Measurements from ENCODE around the gene CAMTA1.

The CAMTA1 gene

DNA sequence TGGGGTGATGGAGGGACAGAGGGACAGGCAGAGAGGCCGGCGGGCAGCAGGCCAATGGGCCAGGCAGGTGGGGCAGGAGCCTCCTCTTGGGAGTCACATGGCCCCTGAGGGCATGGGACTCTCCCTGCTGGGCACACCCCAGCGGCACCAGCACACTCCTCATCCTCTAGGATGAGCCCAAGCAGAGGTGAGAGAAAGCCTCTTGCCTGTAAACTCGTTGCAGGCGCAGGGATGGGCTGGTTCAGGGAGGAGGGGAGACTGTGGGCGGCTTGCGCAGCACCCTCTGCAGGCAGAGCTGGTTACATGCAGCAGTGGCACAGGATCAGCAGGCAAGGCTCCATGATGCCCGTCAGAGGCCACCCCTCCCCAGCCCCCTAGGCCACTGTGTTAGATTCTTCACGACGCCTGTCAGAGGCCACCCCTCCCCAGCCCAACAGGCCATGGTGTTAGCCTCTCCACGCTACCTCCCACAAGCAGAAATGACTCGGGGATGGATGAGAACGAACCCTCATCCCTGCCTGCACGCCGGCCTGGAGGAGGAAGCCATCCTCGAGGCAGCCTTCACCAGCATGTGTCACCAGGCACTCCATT, 776.2 kb downstream of the CAMTA1 start:
- Histone ChIP-seq H3K4me1 (ENCODE audit: insufficient read depth, low read length) (no peaks in the 10 kb centered on the region; the same call in 1 of the 2 replicates), H3K36me3 (ENCODE audit: insufficient read depth, low read length) (no peaks in the 10 kb centered on the region), H3K9me3 (ENCODE audit: insufficient read depth, low read depth, low read length) (no peaks in the 10 kb centered on the region), H3K27me3 (ENCODE audit: insufficient read depth, low read length) (no peaks in the 10 kb centered on the region), H3K4me3 (ENCODE audit: low read length) (no peak overlapping the region), H3K27ac (ENCODE audit: low read depth, low read length) (no peak overlapping the region), H3K9ac (ENCODE audit: low read depth, low read length) (no peak overlapping the region)
- WGBS, result 76% methylated on average over 16 of the region's 16 CpGs

DNA sequence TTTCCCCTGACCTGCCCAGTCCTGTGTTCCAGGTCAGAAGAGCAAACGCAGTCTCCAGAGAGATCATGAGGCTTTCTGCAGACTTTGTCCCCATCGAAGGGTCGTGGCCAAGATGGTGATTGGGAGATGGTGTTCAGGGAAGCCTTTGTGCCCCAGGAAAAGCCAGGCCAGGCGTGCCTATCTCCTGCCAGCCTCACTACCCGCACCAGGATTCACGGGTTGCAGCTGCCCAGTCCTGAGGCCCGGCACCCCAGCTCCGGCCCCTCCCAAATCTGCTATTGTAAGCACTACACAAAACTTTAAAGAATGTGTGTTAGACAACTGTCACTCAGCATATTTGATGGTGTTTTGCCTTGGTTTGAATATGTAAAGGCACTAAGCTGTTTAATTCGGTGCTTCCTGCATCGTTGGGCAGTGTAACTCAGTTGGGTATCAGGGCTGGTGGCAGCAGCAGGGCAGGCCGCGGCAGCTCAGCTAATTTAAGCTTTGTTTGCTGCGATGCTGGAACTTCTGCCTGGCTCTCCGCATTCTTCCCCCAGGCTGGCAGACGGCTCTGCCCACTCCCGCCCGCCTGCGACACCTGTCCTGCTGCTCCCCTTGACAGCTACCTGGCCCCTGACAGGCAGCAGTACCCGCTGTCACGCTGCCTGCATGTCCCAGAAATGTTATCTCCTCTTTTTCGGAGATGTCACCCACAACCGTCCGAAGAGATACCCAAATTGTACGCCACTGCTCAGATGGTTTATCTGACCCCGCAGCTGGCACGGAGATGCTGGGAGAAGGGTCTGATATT, 776.9 kb downstream of the CAMTA1 start:
- no peak overlapping the region for H3K9ac ChIP-seq (ENCODE audit: low read depth, low read length)
- no peaks in the 10 kb centered on the region; the same call in 1 of the 2 replicates for H3K4me1 ChIP-seq (ENCODE audit: insufficient read depth, low read length)
- WGBS, result 89% methylated on average over 26 of the region's 26 CpGs
- no peaks in the 10 kb centered on the region for H3K36me3 ChIP-seq (ENCODE audit: insufficient read depth, low read length)
- no peak overlapping the region for H3K27ac ChIP-seq (ENCODE audit: low read depth, low read length)
- H3K27me3 ChIP-seq (ENCODE audit: insufficient read depth, low read length), result no peaks in the 10 kb centered on the region
- no peak overlapping the region for H3K4me3 ChIP-seq (ENCODE audit: low read length)
- H3K9me3 ChIP-seq (ENCODE audit: insufficient read depth, low read depth, low read length), result no peaks in the 10 kb centered on the region

DNA sequence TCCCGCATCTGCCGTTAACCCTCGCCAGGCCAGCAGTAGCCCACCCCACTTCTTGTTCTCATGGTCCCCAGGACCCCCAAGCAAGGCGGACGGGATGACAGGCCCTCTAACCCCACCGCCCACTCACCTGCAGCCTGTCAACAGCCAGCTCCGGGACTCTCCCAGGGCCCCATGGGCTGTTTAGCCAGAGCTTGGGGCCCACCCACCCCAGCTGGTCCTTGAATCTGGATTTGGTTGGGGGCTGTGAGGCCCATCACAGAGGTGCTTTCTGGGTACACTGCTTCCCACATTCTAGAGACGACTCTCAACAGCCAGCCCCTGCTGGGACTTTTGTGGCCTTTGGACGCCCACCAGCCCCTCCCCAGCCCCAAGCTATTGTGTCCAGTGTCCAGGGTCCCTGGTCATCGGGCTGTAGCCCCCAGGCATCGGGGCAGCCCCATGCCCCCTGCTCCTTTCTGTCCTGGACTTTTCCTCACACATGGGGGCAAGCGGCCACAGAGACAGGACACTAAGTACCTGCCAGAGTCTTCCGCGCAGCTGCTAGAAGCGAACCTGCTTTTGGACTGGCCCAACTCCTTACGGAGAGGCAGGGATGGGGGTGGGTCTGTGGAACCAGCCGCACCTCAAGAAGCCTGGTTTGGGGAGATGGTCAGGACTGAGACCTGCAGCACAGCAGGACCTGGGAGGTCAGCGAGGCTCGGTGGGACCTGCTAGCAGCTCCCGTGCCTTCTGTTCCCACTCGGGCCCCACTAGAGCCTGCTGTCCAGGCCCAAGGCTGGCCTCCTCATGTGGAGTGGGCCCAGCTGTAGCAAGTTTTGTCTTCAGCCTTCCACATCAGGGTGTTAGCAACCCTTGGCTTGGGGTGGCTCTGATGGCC, 777.7 kb downstream of the CAMTA1 start:
- Histone ChIP-seq H3K9ac (ENCODE audit: low read depth, low read length) (no peak overlapping the region), H3K9me3 (ENCODE audit: insufficient read depth, low read depth, low read length) (no peaks in the 10 kb centered on the region; the same call in 1 of the 2 replicates), H3K36me3 (ENCODE audit: insufficient read depth, low read length) (no peaks in the 10 kb centered on the region), H3K4me3 (ENCODE audit: low read length) (no peak overlapping the region), H3K27ac (ENCODE audit: low read depth, low read length) (no peak overlapping the region), H3K27me3 (ENCODE audit: insufficient read depth, low read length) (no peaks in the 10 kb centered on the region), H3K4me1 (ENCODE audit: insufficient read depth, low read length) (no peaks in the 10 kb centered on the region; the same call in 1 of the 2 replicates)
- WGBS, result 94% methylated on average over 21 of the region's 21 CpGs

DNA sequence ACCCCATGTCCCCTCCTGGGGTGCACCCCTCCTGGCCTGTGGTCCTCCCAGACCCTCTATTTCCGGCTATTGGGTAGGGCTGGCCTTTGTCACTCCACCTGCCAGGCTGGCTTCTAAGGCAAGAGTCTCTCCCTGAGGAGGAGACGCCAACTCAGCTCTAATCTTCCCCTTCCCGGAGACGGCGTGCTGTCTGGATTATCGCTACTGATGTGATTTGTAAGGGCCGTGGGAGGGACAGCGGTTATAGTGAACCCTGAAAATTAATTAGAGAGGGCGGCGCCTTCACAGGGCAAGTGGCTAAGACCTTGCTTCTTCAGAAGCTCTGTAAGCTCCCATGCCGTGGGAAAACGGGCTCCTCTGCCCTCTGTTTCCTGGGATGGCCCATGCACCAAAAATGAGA, 778.9 kb downstream of the CAMTA1 start:
- 94% methylated on average over 12 of the region's 12 CpGs for WGBS

DNA sequence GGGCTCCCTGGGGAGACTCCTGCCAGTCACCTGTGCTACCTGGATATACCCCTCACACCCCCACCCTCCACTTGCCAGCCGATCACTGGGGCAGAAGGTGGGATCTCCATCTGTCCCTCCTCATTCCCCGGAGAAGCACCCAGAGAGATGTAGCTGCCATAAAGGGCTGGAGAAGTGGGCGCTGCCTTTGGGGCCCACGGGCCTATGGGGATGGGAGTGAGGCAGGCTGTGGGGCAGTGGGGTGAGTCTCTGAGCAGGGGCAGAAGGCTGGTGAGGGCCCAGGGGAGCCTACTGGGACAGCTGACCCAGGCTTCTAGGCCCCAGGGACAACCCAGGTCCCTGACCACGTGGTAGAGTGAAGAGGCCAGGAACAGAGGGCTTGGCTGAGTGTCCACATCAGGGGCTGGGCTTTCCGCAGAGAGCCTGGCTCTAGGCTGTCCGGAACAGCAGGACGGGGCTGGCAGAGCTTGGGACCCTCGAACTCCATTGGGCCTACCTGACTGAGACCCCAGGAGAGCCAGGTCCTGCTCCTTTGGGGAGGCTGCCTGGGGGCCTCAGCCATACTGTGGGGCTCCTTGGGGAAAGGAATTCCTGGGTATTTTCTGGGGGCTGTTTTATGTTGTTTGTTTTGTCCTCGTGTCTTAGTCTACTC, 780.0 kb downstream of the CAMTA1 start:
- no peak overlapping the region for H3K4me3 ChIP-seq (ENCODE audit: low read length)
- no peaks in the 10 kb centered on the region for H3K27me3 ChIP-seq (ENCODE audit: insufficient read depth, low read length)
- no peaks in the 10 kb centered on the region; the same call in 1 of the 2 replicates for H3K4me1 ChIP-seq (ENCODE audit: insufficient read depth, low read length)
- no peak overlapping the region for H3K27ac ChIP-seq (ENCODE audit: low read depth, low read length)
- no peaks in the 10 kb centered on the region; the same call in 1 of the 2 replicates for H3K9me3 ChIP-seq (ENCODE audit: insufficient read depth, low read depth, low read length)
- no peak overlapping the region for H3K9ac ChIP-seq (ENCODE audit: low read depth, low read length)
- H3K36me3 ChIP-seq (ENCODE audit: insufficient read depth, low read length), result no peaks in the 10 kb centered on the region
- WGBS, result 92% methylated on average over 10 of the region's 10 CpGs

More for the DNA sequence above, 778.9 kb downstream of the CAMTA1 start:
- H3K4me1 ChIP-seq (ENCODE audit: insufficient read depth, low read length), result no peaks in the 10 kb centered on the region; the same call in 1 of the 2 replicates
- no peak overlapping the region for H3K27ac ChIP-seq (ENCODE audit: low read depth, low read length)
- no peaks in the 10 kb centered on the region for H3K27me3 ChIP-seq (ENCODE audit: insufficient read depth, low read length)
- H3K4me3 ChIP-seq (ENCODE audit: low read length), result no peak overlapping the region
- no peaks in the 10 kb centered on the region; the same call in 1 of the 2 replicates for H3K9me3 ChIP-seq (ENCODE audit: insufficient read depth, low read depth, low read length)
- H3K9ac ChIP-seq (ENCODE audit: low read depth, low read length), result no peak overlapping the region
- no peaks in the 10 kb centered on the region for H3K36me3 ChIP-seq (ENCODE audit: insufficient read depth, low read length)

DNA sequence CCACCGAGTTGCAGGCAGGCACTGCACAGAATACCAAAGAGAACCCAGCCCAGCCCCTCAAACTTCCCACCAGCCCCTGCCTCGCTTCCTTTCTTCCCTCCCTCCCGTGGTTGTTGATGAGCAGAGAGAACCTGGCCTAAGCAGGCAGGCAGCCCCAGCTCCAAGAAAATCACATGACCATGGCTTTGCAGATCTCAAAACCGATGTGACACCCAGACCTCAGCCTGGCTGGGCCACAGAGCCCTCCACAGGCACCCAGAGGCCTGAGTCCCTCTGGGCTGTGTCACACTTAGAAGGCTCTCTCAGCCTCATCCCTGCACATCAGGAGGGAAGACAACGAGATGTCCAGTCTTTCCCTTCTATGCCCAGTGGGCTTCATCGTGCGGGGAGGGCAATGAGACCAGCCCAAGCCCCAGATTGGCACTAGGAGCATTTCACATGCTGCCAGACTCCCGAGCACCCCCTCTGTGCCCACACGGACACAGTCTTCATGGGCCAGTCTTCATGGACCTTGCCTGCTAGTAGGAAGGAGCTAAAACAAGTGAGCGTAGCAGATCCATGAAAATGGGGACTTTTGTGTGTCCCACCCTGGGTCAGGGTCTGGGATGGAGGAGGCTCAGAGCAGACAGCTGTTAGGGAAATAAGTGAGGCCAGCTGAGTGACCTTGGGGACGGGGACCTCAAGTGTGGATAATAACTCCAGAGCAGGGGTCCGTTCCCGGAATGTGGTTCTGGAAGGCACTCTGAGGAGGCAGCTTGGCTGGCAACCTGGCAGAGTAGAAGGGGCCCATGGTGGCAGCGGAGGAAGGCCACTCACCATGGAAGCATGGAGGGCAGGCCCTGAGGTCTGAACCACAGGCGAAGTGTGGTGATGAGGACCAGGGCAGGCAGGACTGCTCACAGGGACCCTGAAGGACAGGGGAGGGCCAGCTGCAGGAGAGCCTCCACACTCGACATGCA, 781.4 kb downstream of the CAMTA1 start:
- WGBS, result 90% methylated on average over 16 of the region's 16 CpGs
- Histone ChIP-seq H3K27me3 (ENCODE audit: insufficient read depth, low read length) (no peaks in the 10 kb centered on the region), H3K4me1 (ENCODE audit: insufficient read depth, low read length) (no peaks in the 10 kb centered on the region; the same call in 1 of the 2 replicates), H3K36me3 (ENCODE audit: insufficient read depth, low read length) (no peaks in the 10 kb centered on the region), H3K9ac (ENCODE audit: low read depth, low read length) (no peak overlapping the region), H3K27ac (ENCODE audit: low read depth, low read length) (no peak overlapping the region), H3K9me3 (ENCODE audit: insufficient read depth, low read depth, low read length) (no peaks in the 10 kb centered on the region; the same call in 1 of the 2 replicates), H3K4me3 (ENCODE audit: low read length) (no peak overlapping the region)

DNA sequence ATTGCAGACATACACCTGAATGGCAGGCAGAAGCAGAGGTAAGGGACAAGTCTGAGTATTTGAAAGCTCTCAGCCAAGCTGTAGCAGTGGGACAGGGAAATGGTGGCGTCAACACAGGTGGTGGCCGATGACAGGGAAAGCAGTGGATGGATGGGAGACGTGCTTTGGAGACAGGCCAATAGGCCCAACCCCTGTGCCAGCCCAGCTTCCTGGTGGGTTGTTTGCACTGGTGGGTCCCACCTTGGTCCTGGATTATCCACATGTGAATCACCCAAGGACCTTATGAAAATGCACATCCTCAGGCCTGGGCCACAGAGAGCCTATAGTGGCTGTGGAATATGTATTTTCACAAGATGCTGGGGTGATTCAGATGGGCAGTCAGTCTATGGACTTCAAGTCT, 782.1 kb downstream of the CAMTA1 start:
- no peaks in the 10 kb centered on the region for H3K27me3 ChIP-seq (ENCODE audit: insufficient read depth, low read length)
- H3K27ac ChIP-seq (ENCODE audit: low read depth, low read length), result no peak overlapping the region
- no peak overlapping the region for H3K4me3 ChIP-seq (ENCODE audit: low read length)
- H3K9ac ChIP-seq (ENCODE audit: low read depth, low read length), result no peak overlapping the region
- H3K9me3 ChIP-seq (ENCODE audit: insufficient read depth, low read depth, low read length), result no peaks in the 10 kb centered on the region; the same call in 1 of the 2 replicates
- no peaks in the 10 kb centered on the region for H3K4me1 ChIP-seq (ENCODE audit: insufficient read depth, low read length)
- no peaks in the 10 kb centered on the region for H3K36me3 ChIP-seq (ENCODE audit: insufficient read depth, low read length)
- WGBS, result 88% methylated on average over 3 of the region's 3 CpGs

DNA sequence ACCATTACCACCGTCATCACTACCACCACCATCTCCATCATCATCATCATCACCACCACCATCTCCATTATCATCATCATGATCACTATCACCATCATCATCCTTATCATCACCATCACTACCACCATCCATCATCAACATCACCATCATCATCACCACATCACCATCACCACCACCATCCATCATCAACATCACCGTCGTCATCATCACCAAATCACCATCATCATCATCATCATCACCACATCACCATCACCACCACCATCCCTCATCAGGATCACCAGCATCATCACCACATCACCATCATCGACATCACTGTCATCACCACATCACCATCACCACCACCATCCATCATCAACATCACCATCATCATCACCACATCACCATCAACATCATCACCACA, 782.8 kb downstream of the CAMTA1 start:
- H3K4me1 ChIP-seq (ENCODE audit: insufficient read depth, low read length), result no peaks in the 10 kb centered on the region
- 95% methylated on average over 4 of the region's 4 CpGs for whole genome bisulfite sequencing
- H3K9me3 ChIP-seq (ENCODE audit: insufficient read depth, low read depth, low read length), result no peaks in the 10 kb centered on the region; the same call in 1 of the 2 replicates
- H3K27ac ChIP-seq (ENCODE audit: low read depth, low read length), result no peak overlapping the region
- no peaks in the 10 kb centered on the region for H3K27me3 ChIP-seq (ENCODE audit: insufficient read depth, low read length)
- no peak overlapping the region for H3K4me3 ChIP-seq (ENCODE audit: low read length)
- H3K36me3 ChIP-seq (ENCODE audit: insufficient read depth, low read length), result no peaks in the 10 kb centered on the region
- no peak overlapping the region for H3K9ac ChIP-seq (ENCODE audit: low read depth, low read length)

DNA sequence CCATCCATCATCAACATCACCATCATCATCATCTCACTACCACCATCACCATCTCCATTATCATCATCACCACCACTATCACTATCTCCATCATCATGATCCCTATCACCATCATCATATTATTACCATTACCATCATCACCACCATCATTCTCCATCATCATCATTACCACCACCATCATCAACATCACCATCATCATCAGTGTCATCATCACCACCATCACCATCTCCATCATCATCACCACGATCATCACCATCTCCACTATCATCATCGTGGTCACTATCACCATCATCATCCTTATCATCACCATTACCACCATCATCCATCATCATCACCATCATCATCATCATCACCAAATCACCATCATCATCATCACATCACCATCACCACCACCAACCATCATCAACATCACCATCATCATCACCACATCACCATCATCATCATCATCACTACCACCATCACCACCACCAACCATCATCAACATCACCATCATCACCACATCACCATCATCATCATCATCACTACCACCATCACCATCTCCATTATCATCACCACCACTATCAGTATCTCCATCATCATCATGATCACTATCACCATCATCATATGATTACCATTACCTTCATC, 783.8 kb downstream of the CAMTA1 start:
- 91% methylated on average over 2 of the region's 2 CpGs for WGBS

More for the DNA sequence above, 783.8 kb downstream of the CAMTA1 start:
- no peak overlapping the region for H3K27ac ChIP-seq (ENCODE audit: low read depth, low read length)
- H3K4me3 ChIP-seq (ENCODE audit: low read length), result no peak overlapping the region
- no peaks in the 10 kb centered on the region for H3K27me3 ChIP-seq (ENCODE audit: insufficient read depth, low read length)
- no peaks in the 10 kb centered on the region for H3K36me3 ChIP-seq (ENCODE audit: insufficient read depth, low read length)
- no peak overlapping the region for H3K9ac ChIP-seq (ENCODE audit: low read depth, low read length)
- H3K4me1 ChIP-seq (ENCODE audit: insufficient read depth, low read length), result no peaks in the 10 kb centered on the region
- no peaks in the 10 kb centered on the region; the same call in 1 of the 2 replicates for H3K9me3 ChIP-seq (ENCODE audit: insufficient read depth, low read depth, low read length)
